Measurements from ENCODE around the gene DOLPP1. TPM values are rescaled to one million over a fixed set of nuclear protein-coding genes. Genes with fewer than 3 reads are reported as not detected.
"Not testable (repeated sequence)": the region's sequence is repeated elsewhere in the genome, so short reads cannot be mapped to it uniquely, and the experiment has no call there.

The DOLPP1 gene, protein sequence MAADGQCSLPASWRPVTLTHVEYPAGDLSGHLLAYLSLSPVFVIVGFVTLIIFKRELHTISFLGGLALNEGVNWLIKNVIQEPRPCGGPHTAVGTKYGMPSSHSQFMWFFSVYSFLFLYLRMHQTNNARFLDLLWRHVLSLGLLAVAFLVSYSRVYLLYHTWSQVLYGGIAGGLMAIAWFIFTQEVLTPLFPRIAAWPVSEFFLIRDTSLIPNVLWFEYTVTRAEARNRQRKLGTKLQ
- 56.8 and 59.2 TPM in 2 replicates for polyA plus RNA-seq (2014; cell fraction: cytosol; rRNA removed)
- polyA plus RNA-seq (2014; cell fraction: nucleus; rRNA removed), result 39.0 and 39.1 TPM in 2 replicates

- DNase-seq (ENCODE audit: low spot score), result peak; percentile 99
These were observed at the start of gene DOLPP1 for GRCh38 chr9:129080601-129081387. Gene DOLPP1, plus strand, starts transcription at chr9:129081111. Its CDS starts 21 bp downstream, at chr9:129081132.

DNA sequence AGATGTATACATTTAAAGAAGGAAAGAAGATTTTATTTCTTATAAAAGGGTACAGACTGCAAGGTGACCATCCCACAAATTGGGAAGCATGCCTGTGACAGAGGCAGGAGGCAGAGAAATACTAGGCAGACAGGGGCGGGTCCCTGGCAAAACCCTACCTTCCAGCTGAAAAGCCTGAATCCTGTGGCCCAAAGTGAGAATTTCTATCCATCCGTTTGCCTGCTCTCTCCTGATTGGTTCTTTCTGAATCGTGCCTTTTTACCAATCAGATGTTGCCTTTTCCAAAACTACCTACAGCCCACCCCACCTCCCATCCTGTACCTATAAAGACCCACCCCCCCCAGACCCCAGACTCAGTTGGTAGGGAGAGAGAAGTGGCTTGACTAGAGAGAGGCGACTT is 49.4 kb upstream of the DOLPP1 start:
- DNase-seq (ENCODE audit: low spot score), result no peak

- DNase-seq (ENCODE audit: low spot score), result no peak
These were observed 48.3 kb upstream of the DOLPP1 start for GRCh38 chr9:129032541-129033159.

- no peak for DNase-seq (ENCODE audit: low spot score)
These were observed 47.7 kb upstream of the DOLPP1 start for GRCh38 chr9:129033216-129033615.

GRCh38 chr9:129035838-129036237 is 45.1 kb upstream of the DOLPP1 start:
- not testable (repeated sequence) for DNase-seq (ENCODE audit: low spot score)

DNA sequence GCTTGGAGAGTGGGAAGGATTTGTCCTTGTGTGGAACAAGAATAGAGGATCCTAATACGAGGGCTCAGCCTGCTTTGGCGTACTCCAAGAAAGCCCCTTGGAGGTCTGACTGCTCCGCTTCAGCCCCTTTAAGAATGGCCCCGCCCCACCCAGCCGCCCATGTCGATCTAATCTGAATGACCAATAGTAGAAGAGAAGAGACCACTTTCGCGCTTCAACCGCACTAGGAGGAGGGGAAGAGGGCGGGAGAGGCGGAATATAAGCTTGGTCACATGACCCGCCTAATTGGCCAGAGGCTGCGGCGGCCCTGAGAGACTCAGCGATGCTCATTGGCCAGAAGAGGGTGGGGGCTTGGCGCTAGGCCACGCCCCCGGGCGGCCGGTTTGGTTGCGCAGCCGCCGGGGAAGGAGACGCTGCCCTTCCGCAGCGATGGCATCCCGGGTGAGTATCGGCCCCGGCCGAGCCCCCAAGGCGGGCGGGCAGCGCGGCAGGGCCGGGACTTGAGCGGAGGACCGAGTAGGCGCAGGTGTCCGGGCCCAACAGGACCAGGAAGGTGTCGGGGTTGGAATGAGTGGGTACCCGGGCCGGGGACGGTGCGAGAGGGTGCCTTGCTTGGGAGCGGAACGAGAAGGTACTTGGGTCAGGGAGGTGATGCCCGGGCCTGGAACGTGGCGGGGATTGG is 44.5 kb upstream of the DOLPP1 start, which contains the start of gene MIGA2:
Gene MIGA2 (plus strand): TSS at position 386 of the 682 bp plus-strand sequence. CDS start 3,969 bp downstream, outside the sequence.
- DNase-seq (ENCODE audit: low spot score), result peak; percentile 100

- no peak for DNase-seq (ENCODE audit: low spot score)
These were observed 43.8 kb upstream of the DOLPP1 start for GRCh38 chr9:129036923-129037766.

DNA sequence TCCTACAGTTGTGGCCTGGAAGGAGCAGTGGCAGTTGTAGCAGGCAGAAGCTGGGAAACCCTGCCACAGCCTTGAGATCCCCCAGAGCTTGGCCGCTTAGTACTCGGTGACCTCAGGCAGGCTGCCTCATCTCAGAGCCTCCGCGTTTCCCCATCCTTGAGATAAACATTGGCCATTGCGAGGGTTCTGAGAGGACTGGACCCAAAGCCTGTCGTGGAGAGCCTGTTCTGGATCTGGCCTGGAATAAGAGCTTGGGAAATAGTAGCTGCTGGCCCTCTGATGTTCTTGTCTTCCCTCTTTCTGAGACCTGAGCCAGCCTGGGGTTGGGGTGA is 43.2 kb upstream of the DOLPP1 start:
- DNase-seq (ENCODE audit: low spot score), result no peak

GRCh38 chr9:129038109-129038852 is 42.6 kb upstream of the DOLPP1 start:
- no peak for DNase-seq (ENCODE audit: low spot score)

- peak; percentile 51 for DNase-seq (ENCODE audit: low spot score)
These were observed 40.7 kb upstream of the DOLPP1 start for GRCh38 chr9:129040113-129040643.

GRCh38 chr9:129042016-129042415 is 38.9 kb upstream of the DOLPP1 start:
- no peak for DNase-seq (ENCODE audit: low spot score)

GRCh38 chr9:129052592-129052991 is 28.3 kb upstream of the DOLPP1 start:
- no peak for DNase-seq (ENCODE audit: low spot score)

GRCh38 chr9:129053020-129053419 is 27.9 kb upstream of the DOLPP1 start:
- no peak for DNase-seq (ENCODE audit: low spot score)

DNA sequence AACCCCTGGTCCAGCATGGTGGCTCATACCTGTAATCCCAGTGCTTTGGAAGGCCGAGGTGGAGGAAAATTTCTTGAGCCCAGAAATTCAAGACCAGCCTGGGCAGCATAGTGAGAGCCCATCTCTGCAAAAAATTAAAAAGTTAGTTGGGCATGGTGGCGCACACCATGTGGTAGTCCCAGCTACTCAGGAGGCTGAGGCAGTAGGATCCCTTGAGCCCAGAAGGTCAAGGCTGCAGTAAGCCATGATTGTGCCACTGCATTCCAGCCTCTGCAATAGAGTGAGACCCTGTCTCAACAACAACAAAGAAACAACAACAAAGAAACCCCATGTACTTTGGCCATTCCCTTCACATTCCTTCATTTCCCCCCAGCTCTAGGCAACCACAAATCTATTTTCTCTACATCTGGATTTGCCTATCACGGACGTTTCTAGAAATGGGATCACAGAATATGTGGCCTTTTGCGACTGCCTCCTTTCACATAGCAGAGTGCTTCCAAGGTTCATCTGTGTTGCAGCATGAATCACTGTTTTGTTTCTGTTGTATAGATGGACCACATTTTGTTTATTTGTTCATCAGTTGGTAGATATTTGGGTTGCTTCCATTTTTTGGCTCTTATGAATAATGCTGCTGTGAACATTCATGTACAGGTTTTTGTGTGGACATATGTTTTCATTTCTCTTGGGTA is 26.6 kb upstream of the DOLPP1 start:
- DNase-seq (ENCODE audit: low spot score), result no peak

GRCh38 chr9:129058965-129059795 is 21.7 kb upstream of the DOLPP1 start:
- DNase-seq (ENCODE audit: low spot score), result no peak

GRCh38 chr9:129059796-129060785 is 20.8 kb upstream of the DOLPP1 start:
- DNase-seq (ENCODE audit: low spot score), result no peak

DNA sequence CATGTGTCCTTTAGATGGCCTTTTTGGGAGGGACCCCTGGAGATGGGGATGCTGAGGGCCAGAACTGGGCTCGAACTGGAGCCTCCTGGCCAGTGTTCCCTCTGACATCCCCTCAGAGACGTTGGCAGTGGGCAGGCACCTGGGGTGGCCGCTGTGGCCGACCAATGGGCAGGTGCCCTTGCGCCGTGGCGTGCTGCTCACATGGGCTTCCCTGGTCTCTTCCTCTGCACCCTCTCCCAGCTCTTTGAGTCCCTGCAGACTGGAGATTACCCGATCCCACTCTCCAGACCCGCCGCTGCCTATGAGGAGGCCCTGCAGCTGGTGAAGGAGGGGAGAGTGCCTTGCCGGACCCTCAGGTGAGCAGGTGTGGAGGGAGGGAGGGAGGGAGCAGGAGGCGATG is 19.9 kb upstream of the DOLPP1 start:
- DNase-seq (ENCODE audit: low spot score), result no peak

Data from SK-N-DZ (cell line).